Trophoblast cell (in vitro differentiated cells and primary cell): ENCODE data around the gene LINGO1.

Source experiments
- DNase-seq, 2 donors: peaks; one replicate each; pipeline ENCODE4 v3.0.0-alpha.2; 2016
- H2AFZ ChIP-seq: 2 replicates; pipeline ENCODE4 v1.6.1; 2013; ENCODE audit warnings: low read length, moderate library complexity, mild to moderate bottlenecking; ENCODE audit not compliant: insufficient read depth, poor library complexity
- H2AK5ac ChIP-seq: 2 replicates; pipeline ENCODE4 v1.6.1; 2013; ENCODE audit warnings: mild to moderate bottlenecking, low read length
- H2BK120ac ChIP-seq: 2 replicates; pipeline ENCODE4 v1.6.1; 2013; ENCODE audit warnings: low read length, mild to moderate bottlenecking, moderate library complexity; ENCODE audit not compliant: insufficient read depth, poor library complexity
- H2BK12ac ChIP-seq: 2 replicates; pipeline ENCODE4 v1.6.1; 2013; ENCODE audit warnings: mild to moderate bottlenecking, low read length, moderate library complexity
- H2BK5ac ChIP-seq: 2 replicates; pipeline ENCODE4 v1.6.1; 2013; ENCODE audit warnings: low read length, low read depth, moderate library complexity, mild to moderate bottlenecking; ENCODE audit not compliant: poor library complexity
- H3K14ac ChIP-seq: 2 replicates; pipeline ENCODE4 v1.6.1; 2013; ENCODE audit warnings: mild to moderate bottlenecking, low read length
- H3K18ac ChIP-seq: 2 replicates; pipeline ENCODE4 v1.6.1; 2013; ENCODE audit warnings: mild to moderate bottlenecking, low read length
- H3K23ac ChIP-seq: 2 replicates; pipeline ENCODE4 v1.6.1; 2013; ENCODE audit warnings: low read length
- H3K27ac ChIP-seq: 2 replicates; pipeline ENCODE4 v1.5.1; 2013; ENCODE audit warnings: low read depth, mild to moderate bottlenecking, inconsistent platforms, low read length, moderate library complexity
- H3K27me3 ChIP-seq: 2 replicates; pipeline ENCODE4 v1.6.1; 2013; ENCODE audit warnings: inconsistent platforms, mild to moderate bottlenecking, low read length, moderate library complexity; ENCODE audit not compliant: insufficient read depth
- H3K36me3 ChIP-seq, 2 experiments: 1 replicate in 1 of 2; 2 replicates in 1 of 2; pipeline ENCODE4 v1.6.1; 2013; ENCODE audit warnings: low read length in 2 of 2, mild to moderate bottlenecking in 2 of 2, moderate library complexity in 1 of 2; ENCODE audit not compliant: insufficient read depth in 2 of 2, control insufficient read depth in 1 of 2
- H3K4ac ChIP-seq: 2 replicates; pipeline ENCODE4 v1.6.1; 2013; ENCODE audit warnings: low read depth, mild to moderate bottlenecking, low read length, moderate library complexity
- H3K4me1 ChIP-seq, 2 experiments: 1 replicate in 1 of 2; 2 replicates in 1 of 2; pipeline ENCODE4 v1.6.1; 2013; ENCODE audit warnings: low read length in 2 of 2, mild to moderate bottlenecking in 2 of 2, moderate library complexity in 1 of 2; ENCODE audit not compliant: insufficient read depth in 2 of 2, control insufficient read depth in 1 of 2
- H3K4me2 ChIP-seq: 2 replicates; pipeline ENCODE4 v1.6.1; 2013; ENCODE audit warnings: inconsistent platforms, mild to moderate bottlenecking, low read length, moderate library complexity
- H3K4me3 ChIP-seq: 2 replicates; pipeline ENCODE4 v1.5.1; 2013; ENCODE audit warnings: mild to moderate bottlenecking, low read depth, low read length, inconsistent platforms
- H3K79me1 ChIP-seq: one replicate; pipeline ENCODE4 v1.6.1; 2013; ENCODE audit warnings: low read length
- H3K79me2 ChIP-seq: 2 replicates; pipeline ENCODE4 v1.6.1; 2013; ENCODE audit warnings: low read length, mild to moderate bottlenecking; ENCODE audit not compliant: control insufficient read depth, insufficient read depth, poor library complexity
- H3K9ac ChIP-seq: 2 replicates; pipeline ENCODE4 v1.6.1; 2013; ENCODE audit warnings: mild to moderate bottlenecking, low read length
- H3K9me3 ChIP-seq: 2 replicates; pipeline ENCODE4 v1.6.1; 2013; ENCODE audit warnings: low read depth, mild to moderate bottlenecking, control low read depth, inconsistent platforms, low read length; ENCODE audit not compliant: insufficient read depth
- H4K12ac ChIP-seq: 2 replicates; pipeline ENCODE4 v1.6.1; 2013; ENCODE audit warnings: low read depth, mild to moderate bottlenecking, low read length, moderate library complexity
- H4K8ac ChIP-seq: 2 replicates; pipeline ENCODE4 v1.6.1; 2013; ENCODE audit warnings: low read depth, mild to moderate bottlenecking, low read length, moderate library complexity
- H4K91ac ChIP-seq: one replicate; pipeline ENCODE4 v1.6.1; 2013; ENCODE audit warnings: low read depth, mild to moderate bottlenecking, low read length, moderate library complexity
- WGBS: extraction: QIAGEN DNeasy Blood & Tissue Kit; methylation state at CpG from one replicate; pipeline ENCODE4 v1.1.7; 2013; ENCODE audit warnings: missing lambda C conversion rate; ENCODE audit not compliant: insufficient read length, insufficient coverage; ENCODE audit errors: extremely low coverage; 5-methylcytosine and 5-hydroxymethylcytosine counted together

LINGO1 gene

DNA sequence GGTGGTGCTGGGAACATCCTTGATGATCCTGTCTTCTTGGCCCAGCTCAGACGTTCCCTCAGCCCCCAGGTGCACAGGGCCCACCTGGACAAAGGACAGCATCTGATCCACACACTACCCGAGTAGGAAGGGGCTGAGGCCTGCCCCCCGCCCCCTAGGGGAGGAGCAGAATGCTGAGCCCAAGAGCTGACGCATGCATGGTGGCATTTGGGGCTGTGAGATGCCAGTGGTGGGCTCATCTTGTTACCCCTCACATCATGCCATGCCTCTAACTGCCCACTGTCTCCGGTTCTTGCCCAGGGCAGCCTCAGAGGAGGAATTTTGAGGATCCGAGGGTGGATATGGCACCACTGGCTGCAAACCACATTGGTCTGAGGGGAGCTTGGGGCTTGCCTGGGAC lies 61.5 kb downstream of the LINGO1 start:
- Histone ChIP-seq H3K79me2 (no peaks in the 10 kb centered on the region), H2AK5ac (no peak overlapping the region)

DNA sequence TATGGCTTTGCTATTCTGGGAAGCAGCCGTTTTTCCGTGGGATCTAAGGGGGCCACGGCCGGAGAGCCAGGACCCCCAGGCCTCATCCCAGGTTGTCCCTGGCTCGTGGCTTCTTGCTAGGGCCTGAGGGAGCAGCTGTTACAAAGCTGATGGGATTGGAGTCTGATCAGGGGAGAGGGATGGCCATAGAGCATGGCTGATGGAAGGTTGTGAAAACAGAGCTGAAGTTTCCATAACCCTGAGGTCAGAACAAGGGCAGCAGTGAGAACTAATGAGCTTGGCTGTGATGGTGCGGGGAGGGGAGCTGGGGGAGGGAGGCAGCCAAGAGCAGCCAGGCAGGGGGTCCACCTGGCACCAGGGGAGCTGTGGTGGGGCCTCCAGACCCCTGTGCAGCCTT lies 63.0 kb downstream of the LINGO1 start:
- Histone ChIP-seq H2AFZ (no peak overlapping the region), H2BK5ac (no peak overlapping the region), H4K91ac (no peak overlapping the region), H3K9ac (no peak overlapping the region), H3K27me3 (no peaks in the 10 kb centered on the region), H2BK120ac (no peak overlapping the region), H3K79me1 (peaks cover 4% of the 10 kb centered on the region), H3K36me3 (no peaks in the 10 kb centered on the region), H3K4me3 (no peak overlapping the region), H3K4ac (no peak overlapping the region), H3K27ac (no peak overlapping the region), H2AK5ac (no peak overlapping the region), H3K4me1 (peaks cover 15 to 16% of the 10 kb centered on the region in 2 experiments), H3K9me3 (peaks cover 2% of the 10 kb centered on the region), H3K4me2 (no peak overlapping the region), H3K23ac (no peak overlapping the region), H3K79me2 (no peaks in the 10 kb centered on the region), H3K18ac (no peak overlapping the region), H4K8ac (peak overlapping the region; percentile 58), H2BK12ac (peak overlapping the region; percentile 45), H4K12ac (no peak overlapping the region), H3K14ac (peak overlapping the region; percentile 56)
- no peak for DNase-seq
- no CpG with 5 or more reads among the region's 6 CpGs for WGBS

More for the DNA sequence above, 61.5 kb downstream of the LINGO1 start:
- Histone ChIP-seq H3K36me3 (no peaks in the 10 kb centered on the region), H3K27ac (no peak overlapping the region), H2BK5ac (no peak overlapping the region), H3K4me1 (peaks cover 15 to 16% of the 10 kb centered on the region in 2 experiments), H3K4me2 (no peak overlapping the region), H2BK120ac (no peak overlapping the region), H2AFZ (no peak overlapping the region), H3K4me3 (no peak overlapping the region), H4K12ac (no peak overlapping the region), H2BK12ac (no peak overlapping the region), H3K9ac (no peak overlapping the region), H4K8ac (no peak overlapping the region), H3K9me3 (peaks cover 2% of the 10 kb centered on the region), H4K91ac (no peak overlapping the region), H3K27me3 (no peaks in the 10 kb centered on the region), H3K23ac (no peak overlapping the region), H3K79me1 (peaks cover 4% of the 10 kb centered on the region), H3K14ac (no peak overlapping the region), H3K4ac (no peak overlapping the region), H3K18ac (no peak overlapping the region)
- no CpG with 5 or more reads among the region's 6 CpGs for WGBS
- no peak for DNase-seq

DNA sequence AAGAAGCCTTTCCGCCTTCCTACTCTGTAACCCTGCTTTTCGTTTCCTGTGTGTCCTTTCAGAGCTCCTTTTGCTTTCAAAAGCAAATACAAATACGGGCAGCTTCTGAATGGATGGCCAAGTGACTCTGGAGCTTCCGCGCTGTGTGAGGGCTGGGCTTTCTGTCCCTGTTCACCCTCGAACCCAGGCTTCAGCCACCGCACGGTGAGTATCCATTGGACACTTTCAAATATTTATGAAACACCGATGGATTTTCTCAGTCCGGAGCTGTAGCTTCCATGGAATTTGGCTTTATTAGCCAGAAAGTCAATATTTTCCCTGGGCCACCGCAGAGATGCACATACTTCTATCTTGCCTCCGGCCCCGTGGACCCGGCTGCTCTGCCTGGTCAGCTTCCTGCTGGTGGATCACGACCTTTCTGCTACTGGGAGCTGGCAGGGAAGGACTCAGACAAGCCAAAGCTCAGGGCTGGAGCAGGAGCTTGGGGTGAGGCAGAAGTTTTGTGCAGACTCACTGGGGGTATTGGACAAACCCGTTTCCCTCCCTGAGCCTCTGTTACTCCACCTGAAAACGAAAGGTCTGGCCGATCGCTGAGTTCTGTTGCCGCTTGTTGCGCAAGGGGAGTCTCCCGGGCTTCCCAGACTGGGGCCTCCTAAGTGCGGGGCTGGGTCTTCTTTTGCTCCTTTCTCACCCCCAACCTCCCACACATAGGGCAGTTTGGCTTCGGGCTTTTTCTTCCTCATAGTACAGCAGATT lies 63.6 kb downstream of the LINGO1 start:
- DNase-seq: peak; percentile 34 to 54
- Histone ChIP-seq H3K9ac (no peak overlapping the region), H3K79me1 (peaks cover 4% of the 10 kb centered on the region), H3K4me3 (no peak overlapping the region), H2BK120ac (no peak overlapping the region), H3K23ac (no peak overlapping the region), H3K27ac (no peak overlapping the region), H2AFZ (peak overlapping the region; percentile 33), H4K8ac (no peak overlapping the region), H3K36me3 (no peaks in the 10 kb centered on the region), H4K12ac (no peak overlapping the region), H3K79me2 (no peaks in the 10 kb centered on the region), H2BK5ac (no peak overlapping the region), H4K91ac (no peak overlapping the region), H2AK5ac (no peak overlapping the region), H3K9me3 (peaks cover 2% of the 10 kb centered on the region), H3K4ac (no peak overlapping the region), H2BK12ac (peak overlapping the region; percentile 45), H3K18ac (no peak overlapping the region), H3K27me3 (no peaks in the 10 kb centered on the region), H3K14ac (no peak overlapping the region), H3K4me1 (peaks cover 15 to 16% of the 10 kb centered on the region in 2 experiments), H3K4me2 (no peak overlapping the region)
- no CpG with 5 or more reads among the region's 24 CpGs for WGBS

DNA sequence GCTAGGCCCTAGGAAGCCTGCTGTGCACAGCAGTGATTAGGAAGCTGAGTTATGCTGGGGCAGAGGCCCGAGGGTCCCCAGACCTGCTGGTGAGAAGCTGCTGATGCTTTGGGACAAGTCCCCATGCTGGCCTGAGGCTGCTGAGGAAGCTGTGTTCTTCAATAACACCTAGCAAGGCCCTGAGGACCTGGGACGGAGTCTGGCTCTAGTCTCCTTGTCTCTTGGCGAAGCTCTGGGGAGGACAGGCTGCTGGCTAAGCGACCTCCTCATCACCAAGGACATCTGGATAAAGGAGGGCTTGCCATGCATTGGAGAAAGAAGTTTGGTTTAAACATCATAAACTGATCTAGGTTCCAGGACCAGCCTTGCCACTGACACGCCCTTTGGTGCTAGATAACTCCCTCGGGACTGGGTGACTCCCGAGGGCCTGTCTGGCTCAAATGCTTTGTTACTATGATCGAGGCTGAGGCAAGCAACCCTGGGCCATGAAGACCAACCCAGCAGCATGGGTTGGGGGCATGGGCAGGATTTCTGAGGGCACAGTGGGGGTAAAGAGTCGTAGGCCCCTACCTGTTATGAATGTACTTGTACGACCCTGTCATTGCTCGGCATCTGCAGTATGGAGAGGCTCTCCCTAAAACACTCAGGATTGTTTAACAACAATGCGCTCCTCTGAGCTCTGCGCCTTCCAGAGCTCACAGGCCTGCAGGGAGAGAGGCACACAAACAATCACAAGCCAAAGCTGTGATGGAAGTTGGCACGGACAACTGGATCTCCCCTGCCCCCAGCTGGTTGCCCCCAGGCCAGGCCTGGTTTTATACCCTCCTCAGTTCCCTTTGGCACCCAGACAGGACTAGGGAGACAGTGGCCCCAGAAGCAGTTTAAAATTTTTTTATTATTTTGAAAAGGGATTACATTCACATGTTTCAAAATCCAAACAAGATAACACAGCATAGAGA lies 64.4 kb downstream of the LINGO1 start:
- Histone ChIP-seq H2BK12ac (no peak overlapping the region), H3K27ac (no peak overlapping the region), H3K79me1 (peaks cover 4% of the 10 kb centered on the region), H3K9ac (no peak overlapping the region), H3K27me3 (no peaks in the 10 kb centered on the region), H2AFZ (no peak overlapping the region), H3K79me2 (no peaks in the 10 kb centered on the region), H3K4ac (no peak overlapping the region), H3K36me3 (no peaks in the 10 kb centered on the region), H4K12ac (no peak overlapping the region), H3K4me3 (no peak overlapping the region), H4K8ac (no peak overlapping the region), H4K91ac (no peak overlapping the region), H2AK5ac (no peak overlapping the region), H3K4me2 (no peak overlapping the region), H3K14ac (no peak overlapping the region), H3K4me1 (peaks cover 15 to 16% of the 10 kb centered on the region in 2 experiments), H3K18ac (no peak overlapping the region), H3K23ac (no peak overlapping the region), H2BK120ac (peak overlapping the region; percentile 19), H3K9me3 (peaks cover 2% of the 10 kb centered on the region), H2BK5ac (no peak overlapping the region)
- no CpG with 5 or more reads among the region's 14 CpGs for WGBS
- DNase-seq: no peak
